Glomerular visceral epithelial cell (primary cell): ENCODE measurements around the gene GLS.
A peak's percentile ranks its signal among the peaks of the same experiment; 100 is the strongest.
"Not testable (repeated sequence)": the region's sequence is repeated elsewhere in the genome, so short reads cannot be mapped to it uniquely, and the experiment has no call there.

ENCODE experiments used
- DNase-seq: peaks from one replicate; pipeline ENCODE4 v3.0.0-alpha.2; 2016; ENCODE audit errors: extremely low spot score

The GLS gene

GRCh38 chr2:190855245-190855644 lies 25.4 kb upstream of the GLS start:
- DNase-seq: no peak

GRCh38 chr2:190856985-190857384 lies 23.6 kb upstream of the GLS start:
- no peak for DNase-seq

GRCh38 chr2:190858817-190859216 lies 21.8 kb upstream of the GLS start:
- DNase-seq: peak; percentile 80

DNA sequence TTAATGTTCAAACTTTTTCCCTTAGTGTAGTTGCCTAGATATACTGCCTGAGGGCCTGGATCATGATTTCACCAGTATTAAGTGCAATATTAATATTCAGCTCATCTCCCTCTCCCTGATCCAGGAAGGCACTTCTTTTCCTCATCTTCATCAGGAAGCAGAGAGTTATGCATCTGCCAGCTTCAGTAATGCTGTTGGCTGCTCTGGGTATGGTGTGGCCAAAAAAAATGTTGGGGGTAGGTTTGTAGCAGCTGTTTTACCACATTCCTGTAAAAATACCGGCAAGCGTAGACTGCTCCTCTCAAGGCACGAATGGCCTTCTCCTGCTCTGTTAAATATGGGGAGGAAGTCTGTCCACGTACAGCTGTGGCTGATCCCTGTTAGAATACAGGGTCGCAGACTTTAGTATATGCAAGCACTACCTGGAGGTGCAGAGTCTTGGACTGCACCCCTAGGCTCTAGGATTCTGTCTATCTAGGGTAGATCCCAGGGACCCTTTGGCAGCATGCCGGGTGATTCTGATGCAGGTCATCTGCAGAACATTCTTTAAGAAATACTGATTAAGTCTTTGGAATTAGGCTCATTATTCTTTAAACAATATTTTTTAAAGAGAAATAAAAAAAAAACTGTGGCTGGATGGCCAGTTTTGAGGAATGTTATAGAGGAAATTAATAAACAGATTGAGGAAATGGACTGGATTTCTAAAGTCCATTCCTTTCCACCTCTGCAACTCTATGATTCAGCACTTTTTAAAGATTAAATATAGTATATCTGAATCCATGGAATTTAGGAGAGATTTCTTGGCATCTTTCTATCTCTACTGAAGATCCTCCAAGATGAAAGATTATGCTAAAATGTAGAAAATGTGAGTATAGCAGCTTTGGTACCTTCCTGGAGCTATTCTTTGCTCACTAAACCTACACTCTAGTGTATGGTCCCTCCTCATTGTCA lies 21.0 kb upstream of the GLS start:
- DNase-seq: peak; percentile 85

DNA sequence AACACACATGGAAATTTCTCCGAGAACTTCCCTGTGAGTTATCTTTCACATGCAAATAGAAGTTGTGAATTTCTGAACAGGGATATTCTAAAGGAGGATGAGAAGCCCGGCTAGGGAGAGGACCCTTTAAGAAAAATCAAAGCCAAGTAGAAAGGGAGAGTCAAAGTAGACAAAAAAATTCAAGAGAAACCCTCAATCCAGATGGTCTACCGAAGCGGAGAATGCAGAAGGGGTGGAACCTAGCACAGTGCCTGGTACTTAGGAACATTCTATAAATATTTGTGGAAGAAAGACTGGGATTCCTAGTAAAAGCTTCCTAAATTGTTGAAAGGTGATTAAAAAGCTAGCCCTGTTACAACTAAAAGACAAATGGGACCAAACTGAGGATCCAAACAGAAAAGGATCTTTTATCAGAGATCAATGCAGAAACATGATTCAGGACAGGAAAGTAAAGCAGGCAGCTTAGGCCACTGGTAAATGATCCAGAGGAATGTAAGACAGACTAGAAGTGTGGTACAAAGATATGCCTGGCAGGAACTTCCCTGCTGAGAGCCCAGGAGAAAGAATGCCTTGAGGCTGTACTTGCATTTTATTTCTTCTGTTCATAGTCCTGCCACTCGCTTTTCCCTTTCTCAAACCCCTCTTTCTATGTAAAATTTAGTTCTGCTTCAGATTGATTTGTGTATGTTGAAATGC lies 19.5 kb upstream of the GLS start:
- peak; percentile 62 for DNase-seq

- DNase-seq: not testable (repeated sequence)
These were observed 18.5 kb upstream of the GLS start for GRCh38 chr2:190862128-190862527.

GRCh38 chr2:190862571-190862991 lies 18.0 kb upstream of the GLS start:
- DNase-seq: peak; percentile 61

DNA sequence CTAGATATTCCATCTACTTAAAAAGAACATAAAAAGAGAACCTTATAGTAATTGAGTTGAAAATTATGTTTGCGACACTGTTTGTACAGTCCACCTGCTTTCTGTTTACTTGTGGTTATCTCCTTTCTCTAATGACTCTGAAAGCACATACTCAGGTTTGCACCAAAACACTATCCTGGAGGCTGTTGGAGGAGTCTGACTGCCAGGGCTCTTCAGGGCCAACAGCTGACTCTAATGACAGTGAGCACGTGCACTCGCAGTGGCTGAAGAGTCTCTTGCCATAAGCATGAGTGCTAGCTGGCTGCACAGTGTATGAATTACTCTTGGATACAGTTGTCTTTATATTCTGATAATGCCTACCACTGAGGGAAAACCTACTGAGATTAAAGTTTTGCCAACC lies 16.7 kb upstream of the GLS start:
- DNase-seq: no peak

DNA sequence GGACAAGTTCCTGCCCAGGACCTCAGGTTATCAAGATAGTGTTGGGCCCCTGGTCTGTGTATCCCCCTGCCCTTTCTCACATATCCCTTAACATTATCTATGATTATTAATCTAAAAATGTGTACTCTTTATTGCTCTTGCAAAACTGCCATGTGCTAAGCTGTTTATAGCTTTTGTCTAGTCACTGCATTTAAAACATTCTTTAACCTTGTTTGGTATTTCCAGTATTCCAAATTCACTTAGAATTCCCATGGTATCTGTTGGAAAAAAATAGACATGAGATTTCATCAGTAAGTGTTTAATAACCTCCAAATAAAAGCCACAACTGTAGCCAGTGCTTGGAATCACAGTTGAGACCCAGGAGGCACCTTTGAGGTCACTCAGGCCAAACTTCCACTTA lies 16.2 kb upstream of the GLS start:
- DNase-seq: no peak

DNA sequence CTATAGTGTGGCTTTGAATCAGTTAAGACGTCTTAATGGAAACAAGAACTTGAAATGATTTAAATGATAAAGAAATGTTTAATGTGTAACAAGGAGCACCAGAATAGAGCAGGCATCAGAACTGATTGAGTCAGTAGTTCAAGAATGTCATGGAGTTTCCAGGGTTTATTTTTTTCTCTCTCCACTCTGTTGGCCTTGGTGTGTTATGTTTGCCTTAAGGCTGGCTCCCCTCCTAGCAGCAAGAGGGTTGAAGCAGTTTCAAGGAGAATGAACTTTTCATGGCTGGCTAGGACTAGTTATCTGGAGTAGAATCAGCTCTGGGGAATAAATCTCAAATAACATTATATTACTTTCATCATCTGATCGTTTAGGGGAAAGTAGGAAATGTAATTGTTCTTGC lies 13.4 kb upstream of the GLS start:
- peak; percentile 67 for DNase-seq

- no peak for DNase-seq
These were observed 12.8 kb upstream of the GLS start for GRCh38 chr2:190867832-190868231.

- DNase-seq: no peak
These were observed 10.9 kb upstream of the GLS start for GRCh38 chr2:190869721-190870120.

GRCh38 chr2:190873451-190873850 lies 7.2 kb upstream of the GLS start:
- DNase-seq: not testable (repeated sequence)

- peak; percentile 15 for DNase-seq
These were observed 4.7 kb upstream of the GLS start for GRCh38 chr2:190875891-190876290.

GRCh38 chr2:190876631-190877030 lies 4.0 kb upstream of the GLS start:
- no peak for DNase-seq

DNA sequence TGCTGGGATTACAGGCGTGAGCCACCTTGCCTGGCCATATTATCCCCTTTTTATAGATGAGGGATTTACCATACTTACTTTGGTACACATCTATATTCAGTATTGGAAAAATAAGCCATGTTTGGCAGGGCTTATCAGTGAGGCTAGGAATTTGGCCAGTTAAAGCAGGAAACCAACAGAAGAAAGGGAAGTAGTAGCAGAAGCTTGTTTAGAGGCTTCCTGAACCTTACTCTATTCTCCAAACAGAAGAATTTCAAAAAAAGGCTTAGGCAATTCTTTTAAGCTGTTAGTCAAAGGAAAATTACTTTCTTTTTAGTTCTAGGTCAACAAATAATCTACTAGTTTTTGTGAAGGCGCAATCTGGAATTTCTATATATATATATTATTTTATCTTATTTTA lies 3.2 kb upstream of the GLS start:
- no peak for DNase-seq

GRCh38 chr2:190879474-190880377 lies 895 bp upstream of the GLS start:
- DNase-seq: peak; percentile 12

DNA sequence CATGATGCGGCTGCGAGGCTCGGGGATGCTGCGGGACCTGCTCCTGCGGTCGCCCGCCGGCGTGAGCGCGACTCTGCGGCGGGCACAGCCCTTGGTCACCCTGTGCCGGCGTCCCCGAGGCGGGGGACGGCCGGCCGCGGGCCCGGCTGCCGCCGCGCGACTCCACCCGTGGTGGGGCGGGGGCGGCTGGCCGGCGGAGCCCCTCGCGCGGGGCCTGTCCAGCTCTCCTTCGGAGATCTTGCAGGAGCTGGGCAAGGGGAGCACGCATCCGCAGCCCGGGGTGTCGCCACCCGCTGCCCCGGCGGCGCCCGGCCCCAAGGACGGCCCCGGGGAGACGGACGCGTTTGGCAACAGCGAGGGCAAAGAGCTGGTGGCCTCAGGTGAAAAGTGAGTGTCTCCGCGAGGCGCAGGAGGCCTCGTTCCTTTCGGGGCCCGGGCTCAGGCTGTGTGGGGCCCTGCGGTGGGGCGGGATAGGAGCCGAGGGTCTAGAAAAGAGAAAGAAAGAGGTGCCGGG lies 520 bp downstream of the GLS start:
- DNase-seq: no peak

- peak; percentile 80 for DNase-seq
These were observed 1.2 kb downstream of the GLS start for GRCh38 chr2:190881598-190882410.

GRCh38 chr2:190882411-190882766 lies 1.8 kb downstream of the GLS start:
- DNase-seq: no peak
